SK-N-SH treated with all-trans-retinoic acid at 6 μM for 48 hours (cell line): ENCODE results near the gene WDR77.
A peak's percentile ranks its signal among the peaks of the same experiment; 100 is the strongest.

ENCODE experiments used
- ATAC-seq: fragments of 200-7000 bp; cut with Tn5 transposase; 3 replicates; pipeline ENCODE4 v1.9.1; 2020; ENCODE audit warnings: mild to moderate bottlenecking, moderate library complexity
- ARNTL ChIP-seq: fragments of 450-650 bp; formaldehyde crosslinking; IDR thresholded peaks from 2 replicates; pipeline ENCODE4 v1.5.0; 2020; ENCODE audit warnings: low read depth, mild to moderate bottlenecking, moderate library complexity, borderline replicate concordance
- BACH2 ChIP-seq: fragments of 250-450 bp; sonication (Bioruptor Pico); IDR thresholded peaks from 2 replicates; pipeline ENCODE4 v1.9.0; 2021; ENCODE audit warnings: mild to moderate bottlenecking, borderline replicate concordance
- OSR1 ChIP-seq: fragments of 250-450 bp; sonication (Bioruptor Pico); IDR thresholded peaks from 2 replicates; pipeline ENCODE4 v1.8.0; 2022; ENCODE audit warnings: moderate library complexity, mild to moderate bottlenecking, inconsistent platforms
- TCF4 ChIP-seq: fragments of 250-450 bp; sonication (Bioruptor Pico); IDR thresholded peaks from 2 replicates; pipeline ENCODE4 v1.8.0; 2021; ENCODE audit warnings: mild to moderate bottlenecking, moderate library complexity, borderline replicate concordance
- TSHZ2 ChIP-seq: fragments of 250-450 bp; sonication (Bioruptor Pico); IDR thresholded peaks from 2 replicates; pipeline ENCODE4 v1.5.0; 2020; ENCODE audit warnings: mild to moderate bottlenecking, moderate library complexity
- ZFP3 ChIP-seq: fragments of 250-450 bp; sonication (Bioruptor Pico); IDR thresholded peaks from 2 replicates; pipeline ENCODE4 v1.5.0; 2020; ENCODE audit warnings: mild to moderate bottlenecking, moderate library complexity
- ZNF8 ChIP-seq: fragments of 450-650 bp; formaldehyde crosslinking; IDR thresholded peaks from 2 replicates; pipeline ENCODE4 v1.5.0; 2020; ENCODE audit warnings: mild to moderate bottlenecking, moderate library complexity
- TF ChIP-seq, protein P1 (sequence below): fragments of 250-450 bp; sonication (Bioruptor Pico); IDR thresholded peaks from 2 replicates; pipeline ENCODE4 v1.5.1; 2020; ENCODE audit warnings: low read depth, mild to moderate bottlenecking, moderate library complexity
- TF ChIP-seq, protein P2 (sequence below): fragments of 250-450 bp; sonication (Bioruptor Pico); IDR thresholded peaks from 2 replicates; pipeline ENCODE4 v1.8.0; 2021; ENCODE audit warnings: low read depth, mild to moderate bottlenecking, moderate library complexity, borderline replicate concordance

The WDR77 gene

DNA sequence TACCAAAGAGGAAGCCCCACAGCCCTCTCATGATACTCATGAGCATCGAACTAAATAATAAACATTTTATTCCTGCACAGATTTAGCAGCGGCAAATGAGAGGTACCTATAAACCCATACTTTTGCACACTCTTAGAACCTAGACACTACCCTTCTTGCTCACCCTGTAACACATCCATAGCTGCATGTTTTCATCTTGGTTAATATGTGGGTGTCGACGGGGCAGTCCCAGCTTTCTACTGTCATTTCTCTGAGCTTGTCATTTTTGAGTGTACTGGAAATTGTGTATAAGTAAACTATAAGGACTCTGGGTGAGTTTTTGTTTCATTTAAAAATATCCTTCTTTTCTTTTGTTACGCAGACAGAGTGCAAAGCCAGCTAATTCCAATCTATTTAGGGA is 47.0 kb downstream of the WDR77 start:
- ATAC-seq = no peak
- no peak for TF ChIP-seq ZFP3 (CRISPR knock-in tag)
- no peak for TF ChIP-seq ARNTL (CRISPR knock-in tag)
- TF ChIP-seq, all 23 proteins: peak for 0

- TF ChIP-seq ZNF8 (no peak), TSHZ2 (CRISPR knock-in tag) (no peak), TCF4 (no peak), BACH2 (CRISPR knock-in tag) (no peak)
- TF ChIP-seq, protein P1, sequence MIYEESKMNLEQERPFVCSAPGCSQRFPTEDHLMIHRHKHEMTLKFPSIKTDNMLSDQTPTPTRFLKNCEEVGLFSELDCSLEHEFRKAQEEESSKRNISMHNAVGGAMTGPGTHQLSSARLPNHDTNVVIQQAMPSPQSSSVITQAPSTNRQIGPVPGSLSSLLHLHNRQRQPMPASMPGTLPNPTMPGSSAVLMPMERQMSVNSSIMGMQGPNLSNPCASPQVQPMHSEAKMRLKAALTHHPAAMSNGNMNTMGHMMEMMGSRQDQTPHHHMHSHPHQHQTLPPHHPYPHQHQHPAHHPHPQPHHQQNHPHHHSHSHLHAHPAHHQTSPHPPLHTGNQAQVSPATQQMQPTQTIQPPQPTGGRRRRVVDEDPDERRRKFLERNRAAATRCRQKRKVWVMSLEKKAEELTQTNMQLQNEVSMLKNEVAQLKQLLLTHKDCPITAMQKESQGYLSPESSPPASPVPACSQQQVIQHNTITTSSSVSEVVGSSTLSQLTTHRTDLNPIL (CRISPR knock-in tag) = no peak
- ATAC-seq = peak; percentile 57; the same call in 2 of the 3 replicates
These were observed 49.1 kb downstream of the WDR77 start for GRCh38 chr1:111399792-111400610.

DNA sequence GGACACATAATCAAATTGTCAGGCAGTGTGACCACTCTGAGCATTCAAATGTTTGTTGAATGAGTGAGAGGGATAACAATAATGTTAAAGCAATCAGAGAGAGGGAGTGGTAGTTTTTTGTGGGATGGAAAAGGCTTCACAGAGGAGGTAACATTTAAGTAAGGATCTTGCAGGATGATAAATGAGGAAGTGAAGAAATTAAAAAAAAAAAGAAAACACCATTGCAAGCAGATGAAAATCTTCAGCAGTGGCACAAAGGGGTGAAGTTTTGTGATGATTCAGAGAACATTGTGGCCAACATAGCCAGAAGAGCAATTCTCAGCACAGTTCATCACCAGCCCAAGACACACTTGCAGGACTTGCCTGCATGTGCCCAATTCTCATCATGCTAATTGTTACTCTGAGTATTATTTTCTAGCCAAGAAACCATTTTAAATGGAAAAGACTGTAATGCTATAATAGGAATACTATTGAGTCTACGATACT is 56.6 kb downstream of the WDR77 start:
- ATAC-seq = no peak

DNA sequence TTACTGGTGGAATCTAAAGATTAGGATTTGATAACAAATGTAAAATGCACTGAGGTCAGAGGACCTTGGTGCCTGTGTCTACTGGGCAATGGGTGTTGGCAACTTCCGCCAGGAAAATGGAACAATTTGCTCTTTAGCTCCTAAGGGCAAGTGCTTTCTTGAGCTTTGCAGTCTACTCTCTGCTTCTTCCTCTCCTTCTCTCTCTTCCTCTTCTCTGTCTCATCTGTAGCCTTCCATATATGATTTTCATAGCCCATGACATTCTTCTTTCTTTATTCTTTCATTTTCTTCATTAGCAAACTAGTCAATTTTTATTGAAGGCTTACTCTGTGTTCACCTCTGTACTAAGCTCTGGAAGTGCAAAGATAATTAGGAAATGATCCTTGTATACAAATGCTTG is 57.0 kb downstream of the WDR77 start:
- no peak for ATAC-seq

More for the DNA sequence above, 56.6 kb downstream of the WDR77 start:
- TF ChIP-seq, protein P2, sequence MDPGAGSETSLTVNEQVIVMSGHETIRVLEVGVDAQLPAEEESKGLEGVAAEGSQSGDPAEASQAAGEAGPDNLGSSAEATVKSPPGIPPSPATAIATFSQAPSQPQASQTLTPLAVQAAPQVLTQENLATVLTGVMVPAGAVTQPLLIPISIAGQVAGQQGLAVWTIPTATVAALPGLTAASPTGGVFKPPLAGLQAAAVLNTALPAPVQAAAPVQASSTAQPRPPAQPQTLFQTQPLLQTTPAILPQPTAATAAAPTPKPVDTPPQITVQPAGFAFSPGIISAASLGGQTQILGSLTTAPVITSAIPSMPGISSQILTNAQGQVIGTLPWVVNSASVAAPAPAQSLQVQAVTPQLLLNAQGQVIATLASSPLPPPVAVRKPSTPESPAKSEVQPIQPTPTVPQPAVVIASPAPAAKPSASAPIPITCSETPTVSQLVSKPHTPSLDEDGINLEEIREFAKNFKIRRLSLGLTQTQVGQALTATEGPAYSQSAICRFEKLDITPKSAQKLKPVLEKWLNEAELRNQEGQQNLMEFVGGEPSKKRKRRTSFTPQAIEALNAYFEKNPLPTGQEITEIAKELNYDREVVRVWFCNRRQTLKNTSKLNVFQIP = no peak

More for the DNA sequence above, 57.0 kb downstream of the WDR77 start:
- TF ChIP-seq, protein P2 = no peak
- TF ChIP-seq OSR1 (CRISPR knock-in tag) (no peak), ZNF8 (no peak), ARNTL (CRISPR knock-in tag) (no peak), ZFP3 (CRISPR knock-in tag) (no peak)
